AG04450 (cell line): ENCODE results near the gene SLC26A9. TPM values are rescaled to one million over a fixed set of nuclear protein-coding genes. Genes with fewer than 3 reads are reported as not detected.
A peak's percentile ranks its signal among the peaks of the same experiment; 100 is the strongest.

ENCODE experiments used
- CTCF ChIA-PET: fragments of 300-600, 350-600 bp; formaldehyde crosslinking; extraction: SDS; loops from one replicate; lab custom pipeline; 2022; ENCODE audit warnings: antibody characterized with exemption, inconsistent platforms; lab: Charles Lee
- POLR2A ChIA-PET: fragments of 350-600 bp; formaldehyde crosslinking; extraction: SDS; loops from one replicate; lab custom pipeline; 2021; ENCODE audit warnings: antibody characterized with exemption, inconsistent platforms; lab: Yijun Ruan, JAX
- DNase-seq: peaks from one replicate; pipeline ENCODE4 v3.0.0-alpha.2; 2011; ENCODE audit warnings: low read depth, low spot score
- H3K27ac ChIP-seq: one replicate; pipeline ENCODE4 v1.5.1; 2012; ENCODE audit warnings: low read depth, low read length, control low read depth
- H3K27me3 ChIP-seq: one replicate; pipeline ENCODE4 v1.6.0; 2012; ENCODE audit warnings: low read length; ENCODE audit not compliant: control insufficient read depth, insufficient read depth
- H3K4me3 ChIP-seq: 2 replicates; pipeline ENCODE4 v1.5.1; 2011; ENCODE audit warnings: mild to moderate bottlenecking, low read depth, low read length, control low read depth
- H3K9me3 ChIP-seq: 2 replicates; pipeline ENCODE4 v1.5.1; 2012; ENCODE audit warnings: low read length; ENCODE audit not compliant: control insufficient read depth, insufficient read depth
- CTCF ChIP-seq: IDR thresholded peaks from 2 replicates; pipeline ENCODE4 v1.5.1; 2011; ENCODE audit warnings: low read depth, low read length, control low read depth, inconsistent platforms
- polyA plus RNA-seq: library from polyadenylated mRNA; depleted of rRNA; stranded (reverse); fragments of >200 nt; gene quantifications from 2 replicates; pipeline ENCODE4 v1.2.3, GENCODE V29; 2011

The SLC26A9 gene
- polyA plus RNA-seq, 1 experiment = not detected

- DNase-seq = no peak
- H3K4me3 ChIP-seq = no peak overlapping the region
- TF ChIP-seq CTCF = no peak
- H3K9me3 ChIP-seq = no peaks in the 10 kb centered on the region; the same call in 1 of the 2 replicates
- CTCF ChIA-PET = interaction anchor here (1.0 to 12.1 kb wide), 9 partner anchors 8 to 319 kb away, joined by 5 to 567 read pairs (median 33); no protein-coding TSS in a partner anchor
- POLR2A ChIA-PET = no interaction called here
- H3K27me3 ChIP-seq = no peaks in the 10 kb centered on the region
- no peak overlapping the region for H3K27ac ChIP-seq
These were observed 35.4 kb upstream of the SLC26A9 start for GRCh38 chr1:205978676-205979075.

GRCh38 chr1:205977402-205978014, 34.3 kb upstream of the SLC26A9 start:
- ChIA-PET POLR2A (interaction anchor here (0.5 to 1.7 kb wide), 7 partner anchors 14 to 319 kb away, joined by 3 to 14 read pairs (median 5); no protein-coding TSS in a partner anchor), CTCF (interaction anchor here (0.6 to 12.1 kb wide), 96 partner anchors 9 to 1005 kb away, joined by 3 to 567 read pairs (median 5); partner anchors contain the start of genes RAB29, RAB7B, SLC26A9 and SLC41A1)
- peak; percentile 98 for TF ChIP-seq CTCF
- DNase-seq = peak; percentile 65
- Histone ChIP-seq H3K27ac (no peak overlapping the region), H3K9me3 (no peaks in the 10 kb centered on the region; the same call in 1 of the 2 replicates), H3K27me3 (no peaks in the 10 kb centered on the region), H3K4me3 (no peak overlapping the region)

- Histone ChIP-seq H3K9me3 (no peaks in the 10 kb centered on the region; the same call in 1 of the 2 replicates), H3K27ac (peak overlapping the region; percentile 39), H3K4me3 (no peak overlapping the region), H3K27me3 (no peaks in the 10 kb centered on the region)
- CTCF ChIA-PET = interaction anchor here (0.5 to 12.1 kb wide), 98 partner anchors 9 to 1006 kb away, joined by 3 to 567 read pairs (median 5); partner anchors contain the start of genes RAB29, RAB7B, SLC26A9 and SLC41A1
- DNase-seq = peak; percentile 23
- POLR2A ChIA-PET = interaction anchor here (0.5 to 1.7 kb wide), 8 partner anchors 14 to 318 kb away, joined by 3 to 14 read pairs (median 4); no protein-coding TSS in a partner anchor
- TF ChIP-seq CTCF = no peak
These were observed 33.6 kb upstream of the SLC26A9 start for GRCh38 chr1:205976708-205977401.

GRCh38 chr1:205976036-205976435, 32.8 kb upstream of the SLC26A9 start:
- CTCF ChIA-PET = interaction anchor here (1.4 to 12.1 kb wide), 7 partner anchors 52 to 377 kb away, joined by 3 to 567 read pairs (median 14); no protein-coding TSS in a partner anchor
- POLR2A ChIA-PET = interaction anchor here (1.1 kb wide), 1 partner anchor 194 kb away, joined by 5 read pairs; no protein-coding TSS in a partner anchor

More at GRCh38 chr1:205976036-205976435, 32.8 kb upstream of the SLC26A9 start:
- no peak for TF ChIP-seq CTCF
- no peak overlapping the region for H3K4me3 ChIP-seq
- H3K9me3 ChIP-seq = no peaks in the 10 kb centered on the region; the same call in 1 of the 2 replicates
- H3K27ac ChIP-seq = no peak overlapping the region
- no peak for DNase-seq
- H3K27me3 ChIP-seq = no peaks in the 10 kb centered on the region
